HG03442 (cell line): Measurements from ENCODE around the gene NUDT8.
A peak's percentile ranks its signal among the peaks of the same experiment; 100 is the strongest.

Source experiments
- ATAC-seq: cut with Tn5 transposase; IDR thresholded peaks from one replicate; pipeline ENCODE4 v1.9.1; 2021; ENCODE audit warnings: mild to moderate bottlenecking, moderate library complexity; ENCODE audit not compliant: unreplicated experiment

The NUDT8 gene, protein sequence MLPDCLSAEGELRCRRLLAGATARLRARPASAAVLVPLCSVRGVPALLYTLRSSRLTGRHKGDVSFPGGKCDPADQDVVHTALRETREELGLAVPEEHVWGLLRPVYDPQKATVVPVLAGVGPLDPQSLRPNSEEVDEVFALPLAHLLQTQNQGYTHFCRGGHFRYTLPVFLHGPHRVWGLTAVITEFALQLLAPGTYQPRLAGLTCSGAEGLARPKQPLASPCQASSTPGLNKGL

DNA sequence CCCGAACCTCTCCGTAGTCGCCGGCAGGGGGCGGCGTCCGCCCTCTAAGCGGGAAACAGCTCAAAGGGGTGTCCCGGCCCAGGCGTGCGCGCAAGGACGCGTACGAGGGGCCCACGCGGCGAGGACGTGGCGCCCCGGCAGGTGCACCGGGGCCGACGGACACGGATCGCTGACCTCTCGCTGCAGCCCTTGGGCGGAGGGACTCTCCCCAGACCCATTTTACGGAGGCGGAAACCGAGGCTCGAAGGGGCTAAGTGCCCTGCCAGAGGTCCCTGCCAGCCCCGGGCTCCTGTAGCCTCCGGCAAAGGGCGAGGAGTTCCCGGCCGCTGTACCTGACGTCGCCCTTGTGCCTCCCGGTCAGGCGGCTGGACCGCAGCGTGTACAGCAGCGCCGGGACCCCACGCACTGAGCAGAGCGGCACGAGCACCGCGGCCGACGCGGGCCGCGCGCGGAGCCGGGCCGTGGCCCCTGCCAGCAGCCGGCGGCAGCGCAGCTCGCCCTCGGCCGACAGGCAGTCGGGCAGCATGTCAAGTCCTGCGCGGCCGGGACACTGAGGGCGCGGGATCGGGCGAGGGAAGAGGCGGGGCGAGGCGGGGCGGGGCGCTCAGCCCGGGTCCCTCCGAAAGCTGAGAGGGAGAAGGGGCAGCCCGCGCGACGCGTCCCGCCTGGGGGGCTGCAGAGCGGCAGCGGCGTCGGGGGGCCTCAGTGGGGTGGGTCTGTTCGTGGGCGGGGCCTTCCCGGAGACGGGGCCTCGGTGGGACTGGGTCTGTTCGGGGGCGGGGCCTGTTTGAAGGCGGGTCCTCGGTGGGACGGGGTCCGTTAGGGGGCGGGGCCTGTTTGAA lies at the start of gene NUDT8:
Gene NUDT8, minus strand, starts transcription at position 552 of the 842 bp plus-strand sequence. Its CDS starts 26 bp downstream, at position 526.
- peak; percentile 51 for ATAC-seq

DNA sequence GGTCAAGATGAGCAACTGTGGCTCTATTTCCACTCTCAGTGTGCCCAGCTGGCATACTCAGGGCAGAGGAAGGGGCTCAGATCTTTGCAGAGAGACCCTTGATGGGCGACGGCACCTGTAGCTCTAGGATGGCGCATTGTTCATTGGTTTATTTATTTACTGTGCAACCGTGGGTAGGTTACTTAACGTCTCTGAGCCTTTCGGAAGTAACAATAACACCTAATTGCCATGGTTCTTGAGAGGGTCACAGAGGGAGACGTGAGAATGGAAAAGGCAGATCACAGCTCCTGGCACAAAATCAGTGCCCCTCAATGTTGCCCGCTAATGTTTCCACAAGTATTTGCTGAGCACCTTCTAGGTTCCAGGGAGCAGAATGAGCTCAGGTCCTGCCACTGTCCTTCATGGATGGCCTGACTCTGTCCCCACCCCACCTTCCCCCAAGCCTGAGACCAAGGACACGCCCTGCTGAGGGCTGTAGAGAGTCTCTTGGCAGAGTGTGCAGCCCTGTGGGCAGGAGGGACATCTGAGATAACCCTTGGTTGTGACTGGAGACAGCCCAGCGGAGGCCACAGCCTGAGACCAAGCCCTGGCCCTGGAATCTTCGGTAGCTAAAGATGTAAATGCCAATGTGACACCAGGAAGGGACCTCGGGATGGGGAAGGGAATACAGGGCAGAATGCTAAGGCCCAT lies 45.5 kb upstream of the NUDT8 start:
- no peak for ATAC-seq

DNA sequence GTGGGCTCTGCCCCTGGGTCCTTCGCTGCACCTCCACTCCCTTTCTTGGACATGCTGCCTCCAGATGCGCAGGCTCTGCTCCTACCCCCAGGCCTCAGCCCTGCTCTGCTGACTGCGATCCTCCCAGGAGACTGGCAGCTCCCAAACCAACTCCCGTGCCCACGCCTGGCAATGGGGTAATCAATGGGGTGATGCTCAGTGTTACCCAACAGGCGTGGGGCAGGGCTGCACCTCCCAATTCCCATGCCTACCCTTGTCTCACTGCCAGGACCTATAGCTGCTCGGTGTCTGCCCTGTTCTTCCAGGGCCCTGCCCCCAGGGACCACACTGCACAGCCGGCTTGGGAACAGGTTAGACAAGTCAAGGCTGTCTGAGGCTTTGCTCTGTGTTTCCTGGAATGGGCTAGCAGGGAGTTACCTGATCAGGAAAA lies 44.7 kb upstream of the NUDT8 start, which contains the start of gene ALDH3B2:
Gene ALDH3B2, minus strand, starts transcription at position 182 of the 430 bp plus-strand sequence. CDS start 7,688 bp downstream, outside the sequence.
- ATAC-seq = no peak

DNA sequence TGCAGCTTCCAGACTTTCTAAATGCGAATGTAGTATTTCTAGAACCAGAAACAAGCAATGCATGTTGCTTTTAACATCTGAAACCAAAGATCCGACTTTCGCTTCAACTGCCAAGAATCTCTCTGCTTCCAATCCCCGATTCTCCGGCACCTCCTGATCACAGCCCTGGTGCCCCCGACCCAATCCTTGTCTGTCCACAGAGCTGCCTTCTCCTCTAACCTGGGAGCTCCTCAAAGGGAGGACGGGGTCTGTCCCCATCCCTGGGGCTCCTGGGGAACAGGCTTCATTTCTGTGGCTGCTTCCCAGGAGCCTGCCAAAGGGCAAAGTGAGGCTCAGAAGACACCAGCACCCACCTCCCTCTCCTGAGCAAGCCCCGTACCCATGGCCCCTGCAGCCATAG lies 44.2 kb upstream of the NUDT8 start:
- ATAC-seq = no peak

DNA sequence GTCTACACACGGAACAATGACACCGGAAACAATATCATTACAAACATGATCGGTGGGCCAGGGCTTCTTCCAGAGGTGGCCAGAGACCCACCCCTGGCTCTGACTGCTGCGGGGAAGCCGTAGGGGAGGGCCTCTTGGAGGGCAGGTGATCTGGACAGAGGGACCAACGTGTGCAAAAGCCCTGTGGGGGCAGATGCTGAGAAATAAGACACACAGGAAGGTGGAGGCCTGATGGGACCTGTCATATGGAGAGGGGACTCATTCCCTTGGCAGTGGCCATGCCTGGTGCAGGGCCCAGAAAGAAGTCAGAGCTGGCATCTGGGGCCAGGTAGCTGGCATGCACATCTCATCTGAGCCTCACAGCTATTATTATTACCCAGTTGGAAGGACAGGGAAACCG lies 43.6 kb upstream of the NUDT8 start:
- no peak for ATAC-seq

DNA sequence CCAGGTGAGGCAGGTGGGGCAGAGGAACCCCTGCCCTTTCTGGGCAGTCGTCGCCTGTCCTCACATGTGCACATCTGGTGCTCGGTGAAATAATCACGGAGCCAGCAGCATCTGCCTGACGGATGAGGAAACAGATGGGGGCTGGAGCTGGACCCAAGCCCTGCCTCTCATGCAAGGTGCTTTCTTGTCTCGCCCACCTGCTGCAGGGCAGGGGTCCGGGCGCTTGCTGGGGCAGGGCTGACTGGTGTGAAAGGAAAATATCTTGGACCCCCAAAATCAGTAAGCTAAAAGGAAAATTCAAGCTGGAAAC lies 41.4 kb upstream of the NUDT8 start:
- no peak for ATAC-seq

DNA sequence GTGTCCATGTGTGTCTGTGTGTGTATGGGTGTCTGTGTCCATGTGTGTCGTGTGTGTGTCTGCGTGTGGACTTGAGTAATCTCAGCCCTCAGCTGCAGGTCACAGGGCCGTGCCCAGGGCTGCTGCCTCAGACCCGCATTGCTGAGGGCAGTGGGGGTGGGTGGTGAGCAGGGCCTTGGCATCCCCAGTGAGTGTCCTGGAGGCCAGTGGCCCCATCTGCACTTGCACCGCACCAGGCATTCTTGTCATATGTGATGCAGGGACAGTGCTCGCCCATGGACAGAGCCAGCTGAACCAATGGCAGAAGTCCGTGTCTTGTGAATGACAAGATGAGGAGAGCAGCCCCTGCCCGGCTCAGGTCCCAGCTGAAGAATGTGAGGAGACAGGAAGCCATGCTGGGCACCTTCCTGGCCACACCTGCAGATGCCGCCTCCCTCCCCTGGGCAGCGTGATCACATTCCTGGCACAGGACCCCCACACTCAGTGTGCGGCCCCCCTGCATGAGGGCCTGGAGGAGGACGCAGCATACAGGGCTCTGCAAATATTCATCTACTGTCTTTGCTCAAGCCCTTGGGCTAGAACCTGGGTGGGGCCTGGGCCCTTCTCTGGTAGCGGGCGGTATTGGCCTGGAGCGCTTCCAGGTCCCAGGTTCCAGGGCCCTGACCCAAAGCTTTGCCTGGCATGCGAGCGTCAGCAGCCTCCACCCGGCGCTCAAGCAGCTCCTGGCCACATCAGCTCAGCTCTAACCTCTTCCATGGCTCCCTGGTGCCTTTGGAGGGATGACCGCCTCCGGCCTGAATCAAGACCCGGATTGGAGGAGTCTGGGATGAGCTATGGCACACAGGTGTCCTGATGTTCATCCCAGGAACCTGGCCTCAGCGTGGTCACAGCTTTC lies 40.8 kb upstream of the NUDT8 start:
- no peak for ATAC-seq

DNA sequence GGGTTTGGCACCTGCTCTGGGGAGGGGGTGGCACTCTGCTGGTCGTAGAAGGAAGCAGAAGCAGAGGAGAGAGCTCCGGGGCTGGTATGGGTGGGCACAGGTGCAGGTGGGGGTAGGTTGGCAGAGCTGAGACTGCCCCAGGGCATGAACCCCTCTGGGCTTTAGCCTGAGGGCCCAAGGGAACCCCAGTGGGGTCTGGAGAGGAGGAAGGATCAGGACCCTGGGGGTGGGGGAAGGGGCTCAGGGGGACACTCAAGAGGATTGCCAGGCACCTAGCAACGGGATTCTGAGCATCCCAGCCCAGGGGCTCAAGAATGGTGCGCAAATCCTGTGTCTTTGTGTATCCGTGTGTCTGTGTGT lies 38.4 kb upstream of the NUDT8 start:
- no peak for ATAC-seq

DNA sequence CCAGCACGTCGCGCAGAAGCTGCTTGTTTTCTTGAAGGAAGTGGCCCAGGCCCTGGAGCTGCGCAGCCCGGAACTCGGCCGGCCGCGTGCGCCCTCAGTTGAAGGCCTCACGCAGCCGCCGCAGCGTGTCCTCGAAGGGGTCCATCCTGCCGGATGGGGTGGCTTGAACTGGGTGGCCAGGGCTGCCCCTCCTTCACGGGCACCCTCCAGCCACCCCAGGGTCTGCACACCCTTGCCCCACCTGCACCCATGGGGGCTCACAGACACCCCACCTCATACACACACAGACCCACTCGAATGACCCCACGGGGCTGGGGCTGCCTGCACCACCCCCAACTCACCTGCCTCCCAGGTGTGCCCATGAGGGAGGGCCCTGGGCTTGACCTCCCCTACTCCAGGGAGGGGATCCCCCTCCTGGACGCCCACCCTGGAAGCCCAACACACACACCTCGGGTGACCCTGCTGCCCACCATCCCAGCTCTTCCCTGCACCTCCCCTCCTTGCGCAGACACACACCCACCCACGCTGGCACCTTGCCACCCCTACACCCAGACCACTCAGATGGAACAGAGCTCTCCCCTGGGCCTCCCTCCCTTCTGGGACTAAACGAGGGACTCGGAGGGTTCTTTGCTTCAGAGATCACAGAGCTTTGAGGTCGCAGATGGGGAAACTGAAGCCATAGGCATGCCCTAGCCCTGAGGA lies 37.9 kb upstream of the NUDT8 start:
- ATAC-seq = no peak

DNA sequence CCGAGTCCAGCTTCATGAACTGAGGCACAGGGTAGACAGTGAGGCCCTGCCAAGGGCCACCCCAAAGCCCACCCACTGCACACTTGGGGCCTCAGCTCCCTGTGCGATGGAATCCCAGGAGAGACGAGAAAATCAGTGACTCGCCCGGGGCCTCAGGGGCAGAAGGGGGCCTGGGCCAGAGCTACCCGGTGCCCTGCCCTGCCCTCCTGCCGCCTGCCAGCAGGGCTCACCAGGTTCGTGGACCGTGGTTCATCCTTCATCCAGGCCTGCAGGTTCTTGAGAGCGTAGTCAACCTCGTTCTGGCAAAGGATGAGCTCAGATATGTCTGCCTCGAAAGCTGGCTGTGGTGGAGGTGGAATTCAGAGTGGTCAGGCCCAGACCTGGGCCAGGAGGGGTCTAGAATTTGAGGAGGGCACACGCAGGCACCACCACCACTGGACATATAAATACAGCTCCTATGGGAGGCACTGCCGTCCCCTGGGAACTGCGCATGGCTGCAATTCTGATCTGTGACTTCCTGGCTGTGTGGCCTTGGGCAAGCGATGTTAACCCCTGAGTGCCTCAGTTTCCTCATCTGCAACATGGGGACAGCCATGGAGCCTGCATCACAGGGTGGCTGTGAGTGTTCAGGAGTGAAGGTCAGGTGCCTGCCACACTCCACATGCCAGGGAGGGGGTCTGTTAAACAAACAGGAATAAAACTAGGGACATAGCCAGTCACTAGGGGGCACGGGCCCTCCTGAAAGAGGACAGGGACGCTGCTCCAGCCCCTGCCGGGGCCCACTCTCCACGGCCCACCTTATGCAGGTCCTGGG lies 37.1 kb upstream of the NUDT8 start:
- no peak for ATAC-seq

DNA sequence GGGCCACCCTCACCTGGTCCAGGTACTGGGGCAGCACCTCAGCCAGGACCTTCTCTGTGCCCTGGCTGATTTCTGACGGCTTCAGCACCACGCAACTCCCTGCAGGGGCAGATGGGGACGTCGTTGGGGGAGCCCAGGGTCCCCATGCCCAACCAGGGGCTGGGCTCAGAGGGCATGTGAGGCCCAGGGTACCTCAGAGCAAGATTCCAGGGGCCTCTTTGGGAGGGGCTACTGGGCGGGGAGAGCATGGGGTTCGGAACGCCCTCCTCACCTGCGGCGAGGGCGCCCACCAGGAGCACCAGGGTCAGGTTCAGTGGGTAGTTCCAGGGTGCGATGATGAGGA lies 36.5 kb upstream of the NUDT8 start:
- ATAC-seq = no peak

DNA sequence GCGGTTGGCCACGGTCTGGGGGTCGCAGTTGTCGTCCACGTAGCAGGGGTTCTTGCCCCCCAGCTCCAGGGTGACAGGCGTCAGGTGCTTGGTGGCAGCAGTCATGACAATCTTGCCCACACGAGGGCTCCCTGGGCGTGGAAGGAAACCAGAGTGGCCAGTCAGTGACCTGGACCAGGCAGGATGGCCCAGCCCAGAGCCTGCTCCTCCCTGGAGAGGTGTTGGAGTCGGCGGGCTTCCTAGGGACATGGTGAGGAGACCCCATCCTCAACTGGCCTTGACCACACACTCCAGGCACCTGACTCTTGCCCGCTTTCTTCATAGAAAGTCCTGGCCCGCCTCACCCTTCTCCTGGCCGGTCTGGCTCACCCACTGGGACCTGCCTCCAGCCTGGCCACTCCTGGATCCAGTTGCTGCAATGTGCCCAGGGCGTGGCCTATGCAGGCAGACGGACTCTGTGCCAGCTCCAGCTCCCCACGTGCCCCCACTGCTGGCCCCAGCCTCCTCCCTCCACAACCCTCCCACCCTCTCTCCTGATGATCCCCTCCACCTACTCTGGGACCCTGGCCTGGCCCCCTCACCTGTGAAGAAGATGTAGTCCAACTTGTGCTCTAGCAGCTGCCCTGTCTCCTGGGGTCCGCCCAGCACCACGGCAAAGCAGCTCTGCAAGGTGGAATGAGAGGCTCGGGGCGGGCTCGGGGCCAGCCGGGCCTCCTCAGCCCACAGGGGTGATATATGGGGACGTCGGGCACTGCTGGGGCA lies 36.0 kb upstream of the NUDT8 start:
- ATAC-seq = no peak

DNA sequence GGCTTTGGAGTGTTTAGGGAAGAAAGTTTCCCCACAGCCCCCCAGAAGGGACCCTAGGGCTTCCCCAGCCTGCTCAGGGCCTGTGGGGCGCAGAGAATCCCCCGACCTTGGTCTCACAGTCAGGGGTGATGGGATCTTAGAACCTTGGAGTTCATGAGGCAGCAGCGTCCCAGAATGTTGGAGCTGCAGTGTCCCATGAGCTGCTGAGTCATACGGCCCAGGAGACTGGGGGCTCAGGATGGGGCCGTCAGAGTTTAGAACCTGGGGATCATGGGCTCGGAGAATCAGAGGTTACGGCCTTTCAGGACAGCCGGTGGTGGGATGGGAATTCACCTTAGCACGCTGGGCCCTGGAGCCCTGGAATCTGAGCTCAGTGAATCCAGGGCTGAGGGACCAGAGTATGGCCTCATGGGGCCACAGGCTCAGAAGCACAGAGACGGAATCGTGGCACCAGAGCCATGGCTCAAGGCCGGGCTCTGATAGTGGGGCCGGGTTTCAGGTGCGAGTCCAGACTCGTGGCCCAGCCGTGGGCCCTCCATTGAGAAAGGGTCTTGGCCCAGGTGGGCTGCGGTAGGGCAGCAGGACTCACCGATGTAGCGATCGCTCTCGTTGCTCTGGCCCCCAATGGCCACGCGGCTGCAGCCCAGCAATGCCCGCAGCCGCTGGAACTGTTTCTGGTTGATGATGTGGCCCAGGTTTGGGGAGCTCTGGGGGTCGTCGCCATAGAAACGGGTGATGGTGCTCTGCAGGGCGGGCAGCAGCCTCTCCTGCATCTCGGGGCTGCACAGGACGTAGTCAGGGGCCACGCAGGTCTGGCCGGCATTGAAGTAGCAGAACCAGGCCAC lies 35.2 kb upstream of the NUDT8 start:
- no peak for ATAC-seq

DNA sequence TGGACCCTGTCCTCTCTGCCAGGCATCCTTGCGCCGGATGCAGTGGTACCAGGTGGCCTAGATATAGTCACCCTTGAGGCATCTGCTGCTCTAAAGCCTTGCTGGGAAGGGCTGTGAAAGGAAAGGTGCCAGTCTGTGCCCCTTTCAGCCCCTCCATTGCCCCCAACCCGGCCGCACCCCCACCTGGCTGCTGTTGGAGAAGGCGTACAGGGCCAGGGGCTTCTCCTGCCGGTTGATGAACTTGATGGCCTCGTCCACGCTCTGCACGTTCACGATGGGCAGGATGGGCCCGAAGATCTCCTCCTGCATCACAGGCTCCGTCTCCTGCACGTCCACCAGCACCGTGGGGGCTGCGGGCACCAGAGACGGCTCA lies 34.5 kb upstream of the NUDT8 start:
- no peak for ATAC-seq

DNA sequence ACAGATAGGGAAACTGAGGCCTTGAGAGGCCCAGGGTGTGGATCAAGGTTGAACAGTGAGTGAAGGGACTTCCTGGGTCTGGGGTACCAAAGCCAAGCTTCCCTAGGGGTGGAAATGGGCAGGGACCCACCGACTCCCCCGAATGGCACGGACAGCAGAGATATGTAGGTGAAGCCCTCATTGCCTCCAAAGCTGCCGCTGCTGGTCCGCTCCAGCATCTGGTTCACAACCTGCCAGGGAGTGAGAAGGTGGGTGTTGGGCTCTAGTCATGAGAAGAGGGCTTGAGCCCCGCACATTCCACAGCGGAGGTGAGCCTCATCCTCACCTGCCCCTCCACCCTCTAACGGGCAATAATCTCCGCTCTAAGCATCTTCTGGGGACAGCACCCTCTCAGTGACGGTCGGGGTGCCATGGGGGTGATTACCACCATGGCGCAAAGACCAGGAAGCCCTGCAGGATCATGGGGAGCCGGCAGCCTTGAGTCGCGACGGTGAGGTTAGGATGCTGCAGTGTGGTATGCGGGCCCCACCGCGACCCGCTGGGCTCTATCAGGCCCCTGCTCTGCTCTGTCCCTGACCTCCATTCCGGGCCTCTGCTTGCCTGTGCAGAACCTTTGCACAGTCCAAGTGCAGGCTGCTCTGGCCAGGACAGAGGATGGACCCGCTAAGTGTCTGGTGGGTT lies 33.9 kb upstream of the NUDT8 start:
- no peak for ATAC-seq

DNA sequence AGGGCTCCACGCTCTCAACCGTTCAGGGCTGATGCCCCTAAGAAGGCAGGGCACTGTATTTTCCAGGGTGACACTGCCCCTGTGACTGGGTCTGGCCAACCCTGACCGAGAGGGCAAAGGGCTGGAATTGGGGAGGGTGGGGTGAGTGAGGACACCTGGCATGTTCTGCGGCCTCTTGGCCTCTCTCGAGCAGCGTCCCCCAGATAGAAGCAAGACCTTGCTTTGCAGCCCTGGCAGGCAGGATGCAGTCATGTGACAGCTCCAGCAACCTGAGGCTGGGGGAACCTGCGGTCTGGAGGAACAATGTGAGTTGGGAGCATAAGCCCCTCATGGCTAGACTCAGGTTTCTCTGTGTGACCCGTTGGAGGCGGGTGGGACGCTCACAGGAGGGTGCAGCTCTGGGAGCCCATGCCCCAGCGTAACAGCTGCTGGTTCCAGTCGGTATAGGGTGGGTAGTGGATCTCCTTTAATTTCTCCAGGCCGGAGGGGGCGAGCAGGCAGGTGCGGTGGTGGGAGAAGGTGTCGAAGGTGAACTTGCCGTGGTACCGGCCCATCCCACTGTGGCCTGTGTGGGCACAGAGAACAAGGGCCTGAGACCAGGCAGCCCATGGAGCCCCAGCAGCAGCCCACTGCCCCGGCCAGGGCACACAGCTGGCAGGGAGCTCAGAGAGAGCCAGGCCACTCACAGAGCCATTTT lies 33.2 kb upstream of the NUDT8 start:
- ATAC-seq = no peak
